SK-N-SH (cell line): ENCODE measurements around the gene ARHGAP26.

Experiments used
- CTCF ChIP-seq: fragments of 200-600 bp; sonication (generic); IDR thresholded peaks from 2 replicates; pipeline ENCODE4 v1.6.1; 2017; ENCODE audit warnings: antibody characterized with exemption, mild to moderate bottlenecking, moderate library complexity
- ELF1 ChIP-seq: IDR thresholded peaks from 2 replicates; pipeline ENCODE4 v1.4.0; 2012
- EZH2phosphoT487 ChIP-seq: fragments of 200-600 bp; sonication (generic); IDR thresholded peaks from 2 replicates; pipeline ENCODE4 v1.6.1; 2017; ENCODE audit warnings: low read depth, mixed run types, mild to moderate bottlenecking, antibody characterized with exemption, moderate library complexity, borderline replicate concordance
- MEF2A ChIP-seq: IDR thresholded peaks from 2 replicates; pipeline ENCODE4 v1.4.0; 2012; ENCODE audit warnings: low read depth, borderline replicate concordance
- POLR2AphosphoS5 ChIP-seq: IDR thresholded peaks from 2 replicates; pipeline ENCODE4 v1.6.1; 2012; ENCODE audit warnings: low read depth, low read length

DNA sequence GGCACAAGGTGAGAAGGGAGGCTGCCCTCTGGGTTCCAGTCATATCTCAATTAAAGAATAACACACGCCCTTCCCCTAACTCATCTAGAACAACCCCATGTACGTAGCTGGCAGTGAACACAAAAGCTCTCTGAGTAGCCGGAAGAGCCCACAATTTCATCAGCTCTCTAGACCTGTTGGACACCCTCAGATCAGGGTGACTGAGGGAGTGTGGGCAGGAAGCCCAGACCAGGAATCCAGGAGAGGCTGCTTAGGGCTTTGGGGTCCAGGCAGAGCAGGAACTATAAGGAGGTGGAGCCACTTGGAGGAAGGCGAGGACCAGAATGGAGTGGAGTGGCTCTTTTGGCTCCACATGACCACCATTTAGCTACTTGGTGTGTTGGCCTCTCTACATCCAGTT, 395.9 kb downstream of the ARHGAP26 start:
- TF ChIP-seq POLR2AphosphoS5 (no peak), CTCF (no peak), EZH2phosphoT487 (no peak), MEF2A (no peak), ELF1 (no peak)
